ENCODE results near the gene MRPL14.
"Not testable (repeated sequence)": the region's sequence is repeated elsewhere in the genome, so short reads cannot be mapped to it uniquely, and the experiment has no call there.

Gene MRPL14

GRCh38 chr6:44145839-44146238 is 18.6 kb upstream of the MRPL14 start:
- in situ Hi-C loops (cut with HindIII; ENCODE audit: low sequenced_read_pairs) = no loop called here
- TF ChIP-seq, protein P1, sequence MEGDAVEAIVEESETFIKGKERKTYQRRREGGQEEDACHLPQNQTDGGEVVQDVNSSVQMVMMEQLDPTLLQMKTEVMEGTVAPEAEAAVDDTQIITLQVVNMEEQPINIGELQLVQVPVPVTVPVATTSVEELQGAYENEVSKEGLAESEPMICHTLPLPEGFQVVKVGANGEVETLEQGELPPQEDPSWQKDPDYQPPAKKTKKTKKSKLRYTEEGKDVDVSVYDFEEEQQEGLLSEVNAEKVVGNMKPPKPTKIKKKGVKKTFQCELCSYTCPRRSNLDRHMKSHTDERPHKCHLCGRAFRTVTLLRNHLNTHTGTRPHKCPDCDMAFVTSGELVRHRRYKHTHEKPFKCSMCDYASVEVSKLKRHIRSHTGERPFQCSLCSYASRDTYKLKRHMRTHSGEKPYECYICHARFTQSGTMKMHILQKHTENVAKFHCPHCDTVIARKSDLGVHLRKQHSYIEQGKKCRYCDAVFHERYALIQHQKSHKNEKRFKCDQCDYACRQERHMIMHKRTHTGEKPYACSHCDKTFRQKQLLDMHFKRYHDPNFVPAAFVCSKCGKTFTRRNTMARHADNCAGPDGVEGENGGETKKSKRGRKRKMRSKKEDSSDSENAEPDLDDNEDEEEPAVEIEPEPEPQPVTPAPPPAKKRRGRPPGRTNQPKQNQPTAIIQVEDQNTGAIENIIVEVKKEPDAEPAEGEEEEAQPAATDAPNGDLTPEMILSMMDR (IDR thresholded peaks at IDR 0.05; ENCODE audit: low read depth, low read length) = no peak
- no peak for DNase-seq (ENCODE audit: low read depth, low spot score)
- no peak overlapping the region for H3K4me3 ChIP-seq (ENCODE audit: low read depth, low read length)

DNA sequence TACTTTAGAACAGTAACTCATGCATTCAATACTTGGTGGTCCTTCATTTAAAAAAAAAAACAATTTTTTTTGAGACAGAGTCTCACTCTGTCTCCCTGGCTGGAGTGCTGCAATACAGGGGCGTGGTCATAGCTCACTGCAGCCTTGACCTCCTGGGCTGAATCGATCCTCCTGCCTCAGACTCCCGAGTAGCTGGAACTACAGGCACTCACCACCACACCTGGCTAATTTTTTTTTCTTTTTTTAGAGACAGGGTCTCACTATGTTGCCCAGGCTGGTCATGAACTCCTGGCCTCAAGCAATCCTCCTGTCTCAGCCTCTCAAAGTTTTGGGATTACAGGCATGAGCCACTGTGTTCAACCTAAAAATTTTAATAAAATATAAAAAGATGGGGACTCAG is 17.3 kb upstream of the MRPL14 start:
- in situ Hi-C loops (cut with HindIII; ENCODE audit: low sequenced_read_pairs); H3K4me3 ChIP-seq (ENCODE audit: low read depth, low read length); DNase-seq (ENCODE audit: low read depth, low spot score): not testable (repeated sequence)

DNA sequence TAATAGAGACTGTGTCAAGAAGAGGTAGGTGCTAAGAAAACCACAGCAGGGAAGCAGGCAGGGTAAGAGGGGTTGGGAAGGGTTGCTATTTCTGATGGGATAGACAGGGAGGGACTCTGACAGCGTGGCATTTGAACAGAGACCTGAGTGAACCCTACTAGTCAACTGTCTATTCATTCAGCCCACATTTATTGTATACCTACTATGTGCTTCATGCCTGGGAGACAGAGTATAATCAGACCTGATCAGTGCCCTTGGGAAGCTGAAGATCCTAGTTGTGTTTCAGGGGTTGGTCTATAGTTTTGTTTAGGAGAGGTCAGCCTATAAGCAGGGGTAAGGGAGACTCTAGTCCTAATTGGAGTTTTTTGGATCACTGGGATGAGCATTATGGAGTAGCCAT is 16.5 kb upstream of the MRPL14 start:
- DNase-seq (ENCODE audit: low read depth, low spot score) = no peak
- TF ChIP-seq, protein P1 (IDR thresholded peaks at IDR 0.05; ENCODE audit: low read depth, low read length) = no peak
- in situ Hi-C loops (cut with HindIII; ENCODE audit: low sequenced_read_pairs) = no loop called here
- no peak overlapping the region for H3K4me3 ChIP-seq (ENCODE audit: low read depth, low read length)

- TF ChIP-seq, protein P1 (IDR thresholded peaks at IDR 0.05; ENCODE audit: low read depth, low read length) = no peak
- DNase-seq (ENCODE audit: low read depth, low spot score) = no peak
- H3K4me3 ChIP-seq (ENCODE audit: low read depth, low read length) = no peak overlapping the region
- in situ Hi-C loops (cut with HindIII; ENCODE audit: low sequenced_read_pairs) = no loop called here
These were observed 15.6 kb upstream of the MRPL14 start for GRCh38 chr6:44142835-44143234.

DNA sequence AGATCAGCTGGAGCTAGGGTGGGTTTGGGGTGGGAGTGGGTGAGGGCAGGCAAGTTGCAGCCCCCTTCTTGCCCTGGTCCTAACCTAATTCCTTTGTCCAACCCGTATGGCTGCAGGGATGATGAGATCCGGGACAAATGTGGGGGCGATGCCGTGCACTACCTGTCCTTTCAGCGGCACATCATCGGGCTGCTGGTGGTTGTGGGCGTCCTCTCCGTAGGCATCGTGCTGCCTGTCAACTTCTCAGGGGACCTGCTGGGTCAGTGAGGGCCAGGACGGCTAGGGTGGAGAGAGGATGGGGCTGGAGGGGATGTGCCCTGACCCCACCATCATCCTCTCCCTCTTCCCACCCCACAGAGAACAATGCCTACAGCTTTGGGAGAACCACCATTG is 12.1 kb upstream of the MRPL14 start:
- in situ Hi-C loops (cut with HindIII; ENCODE audit: low sequenced_read_pairs) = no loop called here
- H3K4me3 ChIP-seq (ENCODE audit: low read depth, low read length) = no peak overlapping the region
- DNase-seq (ENCODE audit: low read depth, low spot score) = no peak
- TF ChIP-seq, protein P1 (IDR thresholded peaks at IDR 0.05; ENCODE audit: low read depth, low read length) = no peak

- DNase-seq (ENCODE audit: low read depth, low spot score) = no peak
- TF ChIP-seq, protein P1 (IDR thresholded peaks at IDR 0.05; ENCODE audit: low read depth, low read length) = no peak
- in situ Hi-C loops (cut with HindIII; ENCODE audit: low sequenced_read_pairs) = no loop called here
- no peak overlapping the region for H3K4me3 ChIP-seq (ENCODE audit: low read depth, low read length)
These were observed 11.6 kb upstream of the MRPL14 start for GRCh38 chr6:44138717-44139350.

GRCh38 chr6:44135875-44136274 is 8.6 kb upstream of the MRPL14 start:
- TF ChIP-seq, protein P1 (IDR thresholded peaks at IDR 0.05; ENCODE audit: low read depth, low read length) = no peak
- in situ Hi-C loops (cut with HindIII; ENCODE audit: low sequenced_read_pairs) = no loop called here
- no peak overlapping the region for H3K4me3 ChIP-seq (ENCODE audit: low read depth, low read length)
- DNase-seq (ENCODE audit: low read depth, low spot score) = no peak
